Measurements from ENCODE around the gene COL18A1.

DNA sequence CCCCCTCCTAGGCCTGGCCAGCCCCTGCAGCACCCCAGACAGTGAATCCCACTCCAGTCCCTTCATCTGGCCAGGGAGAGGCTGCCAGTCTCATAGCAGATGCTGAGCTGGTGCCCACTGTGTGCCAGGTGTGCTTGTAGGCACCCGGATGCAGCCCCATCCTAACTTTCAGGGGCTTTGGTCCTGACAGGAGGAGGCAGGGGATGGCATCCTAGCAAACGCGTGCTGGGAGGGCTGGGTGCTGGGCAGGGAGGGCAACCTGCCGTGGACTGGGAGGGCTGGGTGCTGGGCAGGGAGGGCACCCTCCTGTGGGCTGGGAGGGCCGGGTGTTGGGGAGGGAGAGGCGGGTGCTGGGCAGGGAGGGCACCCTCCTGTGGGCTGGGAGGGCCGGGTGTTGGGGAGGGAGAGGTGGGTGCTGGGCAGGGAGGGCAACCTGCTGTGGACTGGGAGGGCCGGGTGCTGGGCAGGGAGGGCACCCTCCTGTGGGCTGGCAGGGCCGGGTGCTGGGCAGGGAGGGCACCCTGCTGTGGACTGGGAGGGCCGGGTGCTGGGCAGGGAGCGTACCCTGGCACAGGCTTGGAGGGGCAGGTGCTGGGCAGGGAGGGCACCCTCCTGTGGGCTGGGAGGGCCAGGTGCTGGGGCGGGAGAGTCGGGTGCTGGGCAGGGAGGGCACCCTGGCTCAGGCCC lies 102.0 kb downstream of the COL18A1 start:
- TF ChIP-seq POLR2A (IDR thresholded peaks at IDR 0.05): no peak
- TF ChIP-seq, protein P1, sequence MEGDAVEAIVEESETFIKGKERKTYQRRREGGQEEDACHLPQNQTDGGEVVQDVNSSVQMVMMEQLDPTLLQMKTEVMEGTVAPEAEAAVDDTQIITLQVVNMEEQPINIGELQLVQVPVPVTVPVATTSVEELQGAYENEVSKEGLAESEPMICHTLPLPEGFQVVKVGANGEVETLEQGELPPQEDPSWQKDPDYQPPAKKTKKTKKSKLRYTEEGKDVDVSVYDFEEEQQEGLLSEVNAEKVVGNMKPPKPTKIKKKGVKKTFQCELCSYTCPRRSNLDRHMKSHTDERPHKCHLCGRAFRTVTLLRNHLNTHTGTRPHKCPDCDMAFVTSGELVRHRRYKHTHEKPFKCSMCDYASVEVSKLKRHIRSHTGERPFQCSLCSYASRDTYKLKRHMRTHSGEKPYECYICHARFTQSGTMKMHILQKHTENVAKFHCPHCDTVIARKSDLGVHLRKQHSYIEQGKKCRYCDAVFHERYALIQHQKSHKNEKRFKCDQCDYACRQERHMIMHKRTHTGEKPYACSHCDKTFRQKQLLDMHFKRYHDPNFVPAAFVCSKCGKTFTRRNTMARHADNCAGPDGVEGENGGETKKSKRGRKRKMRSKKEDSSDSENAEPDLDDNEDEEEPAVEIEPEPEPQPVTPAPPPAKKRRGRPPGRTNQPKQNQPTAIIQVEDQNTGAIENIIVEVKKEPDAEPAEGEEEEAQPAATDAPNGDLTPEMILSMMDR (IDR thresholded peaks at IDR 0.05 in 4 of 5, conservative IDR thresholded peaks at IDR 0.05 in 1 of 5): no peak
